HL-60 (cell line): ENCODE data around the gene TRIM72.

Experiments
- DNase-seq, 2 experiments: peaks; one replicate each; pipeline ENCODE4 v3.0.0-alpha.2; 2010 to 2020; ENCODE audit warnings: low read depth in 1 of 2, low spot score in 1 of 2
- H3K27ac ChIP-seq: fragments of 250-450 bp; sonication (Bioruptor Pico); replicated peaks from 2 replicates; pipeline ENCODE4 v1.5.1; 2020; ENCODE audit warnings: mild to moderate bottlenecking, moderate library complexity
- H3K27me3 ChIP-seq: fragments of 250-450 bp; sonication (Bioruptor Pico); 2 replicates; pipeline ENCODE4 v1.5.1; 2021; ENCODE audit warnings: mild to moderate bottlenecking, moderate library complexity; ENCODE audit not compliant: insufficient read depth, poor library complexity, severe bottlenecking
- H3K4me3 ChIP-seq: replicated peaks from 2 replicates; pipeline ENCODE4 v1.5.1; 2011; ENCODE audit warnings: mild to moderate bottlenecking, control low read depth, low read length; ENCODE audit not compliant: insufficient read depth
- GABPA ChIP-seq: IDR thresholded peaks from 2 replicates; pipeline ENCODE4 v1.6.1; 2012; ENCODE audit warnings: low read depth
- POLR2AphosphoS5 ChIP-seq: IDR thresholded peaks from 2 replicates; pipeline ENCODE4 v1.6.1; 2012; ENCODE audit warnings: low read depth
- SPI1 ChIP-seq: IDR thresholded peaks from 2 replicates; pipeline ENCODE4 v1.6.1; 2012; ENCODE audit warnings: low read depth, mild to moderate bottlenecking, borderline replicate concordance
- TF ChIP-seq, protein P1 (sequence below): IDR thresholded peaks from 2 replicates; pipeline ENCODE4 v1.6.1; 2012; ENCODE audit warnings: low read depth; ENCODE audit not compliant: insufficient replicate concordance
- TF ChIP-seq, protein P2 (sequence below): IDR thresholded peaks from one replicate; pipeline ENCODE4 v1.5.1; 2011; ENCODE audit warnings: low read length, control low read depth, inconsistent platforms; ENCODE audit not compliant: insufficient read depth

TRIM72 gene

GRCh38 chr16:31224092-31224955 is 10.4 kb downstream of the TRIM72 start:
- Histone ChIP-seq H3K4me3 (no peak overlapping the region), H3K27ac (no peak overlapping the region), H3K27me3 (no peaks in the 10 kb centered on the region)
- TF ChIP-seq SPI1 (no peak), GABPA (no peak), POLR2AphosphoS5 (no peak)
- TF ChIP-seq, protein P1, sequence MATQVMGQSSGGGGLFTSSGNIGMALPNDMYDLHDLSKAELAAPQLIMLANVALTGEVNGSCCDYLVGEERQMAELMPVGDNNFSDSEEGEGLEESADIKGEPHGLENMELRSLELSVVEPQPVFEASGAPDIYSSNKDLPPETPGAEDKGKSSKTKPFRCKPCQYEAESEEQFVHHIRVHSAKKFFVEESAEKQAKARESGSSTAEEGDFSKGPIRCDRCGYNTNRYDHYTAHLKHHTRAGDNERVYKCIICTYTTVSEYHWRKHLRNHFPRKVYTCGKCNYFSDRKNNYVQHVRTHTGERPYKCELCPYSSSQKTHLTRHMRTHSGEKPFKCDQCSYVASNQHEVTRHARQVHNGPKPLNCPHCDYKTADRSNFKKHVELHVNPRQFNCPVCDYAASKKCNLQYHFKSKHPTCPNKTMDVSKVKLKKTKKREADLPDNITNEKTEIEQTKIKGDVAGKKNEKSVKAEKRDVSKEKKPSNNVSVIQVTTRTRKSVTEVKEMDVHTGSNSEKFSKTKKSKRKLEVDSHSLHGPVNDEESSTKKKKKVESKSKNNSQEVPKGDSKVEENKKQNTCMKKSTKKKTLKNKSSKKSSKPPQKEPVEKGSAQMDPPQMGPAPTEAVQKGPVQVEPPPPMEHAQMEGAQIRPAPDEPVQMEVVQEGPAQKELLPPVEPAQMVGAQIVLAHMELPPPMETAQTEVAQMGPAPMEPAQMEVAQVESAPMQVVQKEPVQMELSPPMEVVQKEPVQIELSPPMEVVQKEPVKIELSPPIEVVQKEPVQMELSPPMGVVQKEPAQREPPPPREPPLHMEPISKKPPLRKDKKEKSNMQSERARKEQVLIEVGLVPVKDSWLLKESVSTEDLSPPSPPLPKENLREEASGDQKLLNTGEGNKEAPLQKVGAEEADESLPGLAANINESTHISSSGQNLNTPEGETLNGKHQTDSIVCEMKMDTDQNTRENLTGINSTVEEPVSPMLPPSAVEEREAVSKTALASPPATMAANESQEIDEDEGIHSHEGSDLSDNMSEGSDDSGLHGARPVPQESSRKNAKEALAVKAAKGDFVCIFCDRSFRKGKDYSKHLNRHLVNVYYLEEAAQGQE: no peak
- TF ChIP-seq, protein P2, sequence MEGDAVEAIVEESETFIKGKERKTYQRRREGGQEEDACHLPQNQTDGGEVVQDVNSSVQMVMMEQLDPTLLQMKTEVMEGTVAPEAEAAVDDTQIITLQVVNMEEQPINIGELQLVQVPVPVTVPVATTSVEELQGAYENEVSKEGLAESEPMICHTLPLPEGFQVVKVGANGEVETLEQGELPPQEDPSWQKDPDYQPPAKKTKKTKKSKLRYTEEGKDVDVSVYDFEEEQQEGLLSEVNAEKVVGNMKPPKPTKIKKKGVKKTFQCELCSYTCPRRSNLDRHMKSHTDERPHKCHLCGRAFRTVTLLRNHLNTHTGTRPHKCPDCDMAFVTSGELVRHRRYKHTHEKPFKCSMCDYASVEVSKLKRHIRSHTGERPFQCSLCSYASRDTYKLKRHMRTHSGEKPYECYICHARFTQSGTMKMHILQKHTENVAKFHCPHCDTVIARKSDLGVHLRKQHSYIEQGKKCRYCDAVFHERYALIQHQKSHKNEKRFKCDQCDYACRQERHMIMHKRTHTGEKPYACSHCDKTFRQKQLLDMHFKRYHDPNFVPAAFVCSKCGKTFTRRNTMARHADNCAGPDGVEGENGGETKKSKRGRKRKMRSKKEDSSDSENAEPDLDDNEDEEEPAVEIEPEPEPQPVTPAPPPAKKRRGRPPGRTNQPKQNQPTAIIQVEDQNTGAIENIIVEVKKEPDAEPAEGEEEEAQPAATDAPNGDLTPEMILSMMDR: no peak
- DNase-seq: no peak

DNA sequence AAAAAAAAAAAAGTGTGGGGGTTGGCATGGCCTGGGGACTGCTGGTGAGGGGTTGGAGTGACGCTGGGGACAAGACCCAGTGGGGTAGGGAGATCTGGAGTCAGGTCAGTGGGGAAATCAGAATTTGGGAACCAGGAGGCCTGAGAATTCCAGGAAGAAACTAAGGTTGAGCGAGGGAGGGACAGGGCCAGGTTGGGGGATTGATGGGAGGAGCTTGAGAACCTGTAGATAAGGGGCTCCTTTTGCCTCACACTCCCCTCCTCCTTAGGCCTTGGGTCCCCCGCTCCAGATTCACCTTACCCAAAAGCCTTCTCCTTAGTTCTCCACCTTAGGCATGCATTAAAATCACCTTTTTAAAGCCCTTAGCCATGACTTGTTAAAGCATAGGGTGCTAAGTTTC is 11.3 kb downstream of the TRIM72 start:
- H3K27ac ChIP-seq: no peak overlapping the region
- TF ChIP-seq POLR2AphosphoS5: no peak
- no peak for TF ChIP-seq SPI1
- TF ChIP-seq, protein P2: no peak
- TF ChIP-seq, protein P1: no peak
- TF ChIP-seq GABPA: no peak
- no peak for DNase-seq
- no peak overlapping the region for H3K4me3 ChIP-seq
- H3K27me3 ChIP-seq: no peaks in the 10 kb centered on the region

GRCh38 chr16:31228206-31228605 is 14.3 kb downstream of the TRIM72 start:
- no peak for TF ChIP-seq POLR2AphosphoS5
- no peak for TF ChIP-seq GABPA
- no peak for TF ChIP-seq SPI1
- TF ChIP-seq, protein P1: no peak
- TF ChIP-seq, protein P2: no peak
- no peak for DNase-seq

More at GRCh38 chr16:31228206-31228605, 14.3 kb downstream of the TRIM72 start:
- no peaks in the 10 kb centered on the region for H3K27me3 ChIP-seq
- no peak overlapping the region for H3K27ac ChIP-seq
- no peak overlapping the region for H3K4me3 ChIP-seq
